Caco-2 (cell line): ENCODE results near the gene PLPP1. TPM values are rescaled to one million over a fixed set of nuclear protein-coding genes. Genes with fewer than 3 reads are reported as not detected.
A peak's percentile ranks its signal among the peaks of the same experiment; 100 is the strongest.

Experiments used
- BruUV-seq: library from RNA; stranded (reverse); fragments of 400-500 nt; replicated peaks from 2 replicates; lab custom pipeline; 2021; lab: Mats Ljungman, UMichigan
- CTCF ChIA-PET: fragments of 300-600 bp; sonication (Branson Sonifier 250); formaldehyde crosslinking; loops from one replicate; lab custom pipeline; 2022; ENCODE audit warnings: antibody characterized with exemption; lab: Charles Lee
- POLR2A ChIA-PET: fragments of 300-600 bp; sonication (Branson Sonifier 250); formaldehyde crosslinking; loops from one replicate; lab custom pipeline; 2022; ENCODE audit warnings: antibody characterized with exemption; lab: Charles Lee
- DNase-seq, 2 experiments: peaks; one replicate each; pipeline versions ENCODE4 v3.0.0 to v3.0.0-alpha.2; 2020 to 2022
- H3K27me3 ChIP-seq: replicated peaks from 2 replicates; pipeline ENCODE4 v1.6.0; 2011; ENCODE audit warnings: low read length; ENCODE audit not compliant: control insufficient read depth, insufficient read depth
- H3K36me3 ChIP-seq: 2 replicates; pipeline ENCODE4 v1.5.1; 2011; ENCODE audit warnings: low read length; ENCODE audit not compliant: control insufficient read depth, insufficient read depth
- H3K4me1 ChIP-seq: fragments of 250-450 bp; sonication (Bioruptor Pico); 2 replicates; pipeline ENCODE4 v1.5.1; 2020; ENCODE audit warnings: mild to moderate bottlenecking
- H3K4me3 ChIP-seq: 2 replicates; pipeline ENCODE4 v1.5.1; 2011; ENCODE audit warnings: low read depth, mild to moderate bottlenecking, control low read depth, low read length
- H3K9me3 ChIP-seq: fragments of 250-450 bp; sonication (Bioruptor Pico); 2 replicates; pipeline ENCODE4 v1.5.1; 2020; ENCODE audit warnings: mild to moderate bottlenecking, moderate library complexity
- H3K27ac Mint-ChIP-seq: one replicate; pipeline ENCODE4 v1.8.0; 2022; ENCODE audit warnings: mixed read lengths; ENCODE audit not compliant: unreplicated experiment
- H3K27me3 Mint-ChIP-seq: one replicate; pipeline ENCODE4 v1.8.0; 2022; ENCODE audit warnings: mixed read lengths; ENCODE audit not compliant: insufficient read depth, unreplicated experiment
- H3K36me3 Mint-ChIP-seq: one replicate; pipeline ENCODE4 v1.8.0; 2022; ENCODE audit warnings: mild to moderate bottlenecking, mixed read lengths; ENCODE audit not compliant: insufficient read depth, unreplicated experiment
- H3K4me1 Mint-ChIP-seq: one replicate; pipeline ENCODE4 v1.8.0; 2022; ENCODE audit warnings: low read depth, mixed read lengths; ENCODE audit not compliant: unreplicated experiment
- H3K4me3 Mint-ChIP-seq: one replicate; pipeline ENCODE4 v1.8.0; 2022; ENCODE audit warnings: mild to moderate bottlenecking, moderate library complexity, mixed read lengths; ENCODE audit not compliant: unreplicated experiment
- H3K9me3 Mint-ChIP-seq: one replicate; pipeline ENCODE4 v1.8.0; 2022; ENCODE audit warnings: mixed read lengths; ENCODE audit not compliant: unreplicated experiment
- CTCF ChIP-seq, 2 experiments: fragments of 200-600 bp in 1 of 2; IDR thresholded peaks; 1 replicate in 1 of 2; 2 replicates in 1 of 2; pipeline versions ENCODE4 v1.5.1 to v1.8.0; 2011 to 2022; ENCODE audit warnings: antibody characterized with exemption in 1 of 2, control low read depth in 1 of 2, inconsistent platforms in 1 of 2, low read depth in 1 of 2, low read length in 1 of 2, mild to moderate bottlenecking in 1 of 2, moderate library complexity in 1 of 2; ENCODE audit not compliant: insufficient read depth in 1 of 2, severe bottlenecking in 1 of 2, unreplicated experiment in 1 of 2
- intact Hi-C: fragments of 100-400 bp; cut with micrococcal nuclease; formaldehyde crosslinking; loops from one replicate; pipeline ENCODE4 v1.10.0; 2022; ENCODE audit not compliant: unreplicated experiment
- total RNA-seq: library from RNA; stranded (reverse); gene quantifications from 2 replicates; pipeline ENCODE4 v1.2.3, GENCODE V29; 2022

Gene PLPP1
- total RNA-seq, 1 experiment from 2014 or later = 49.4 TPM

- peaks cover 24% of the 10 kb centered on the region for H3K4me1 ChIP-seq
- ChIA-PET CTCF (interaction anchor here (0.7 kb wide), 1 partner anchor 37 kb away, joined by 5 read pairs; no protein-coding TSS in a partner anchor), POLR2A (no interaction called here)
- H3K4me3 ChIP-seq = peak overlapping the region; percentile 4
- no TSS peak for BruUV-seq
- H3K27me3 Mint-ChIP-seq = no peaks in the 10 kb centered on the region
- no peaks in the 10 kb centered on the region for H3K9me3 ChIP-seq
- peak overlapping the region; percentile 35 for H3K4me3 Mint-ChIP-seq
- H3K9me3 Mint-ChIP-seq = no peaks in the 10 kb centered on the region
- H3K36me3 Mint-ChIP-seq = no peaks in the 10 kb centered on the region
- H3K27ac Mint-ChIP-seq = no peak overlapping the region
- no peaks in the 10 kb centered on the region; the same call in 1 of the 2 replicates for H3K36me3 ChIP-seq
- intact Hi-C loops = loop anchor here (1.0 kb wide), 1 partner anchor 12 kb away; no protein-coding TSS in a partner anchor
- TF ChIP-seq CTCF (IDR thresholded peaks at IDR 0.05; ENCODE audit: insufficient read depth in 1 of 2, low read depth in 1 of 2, low read length in 1 of 2, severe bottlenecking in 1 of 2, unreplicated experiment in 1 of 2) = peak in 1 of 2 experiments; percentile 33
- no peaks in the 10 kb centered on the region for H3K27me3 ChIP-seq
- peak; percentile 14 to 46 for DNase-seq
- H3K4me1 Mint-ChIP-seq = peaks cover 21% of the 10 kb centered on the region
Observed at GRCh38 chr5:55546947-55547346, 12.2 kb upstream of the PLPP1 start.

- Histone ChIP-seq H3K4me1 (peaks cover 40% of the 10 kb centered on the region), H3K9me3 (no peaks in the 10 kb centered on the region), H3K4me3 (no peak overlapping the region), H3K27me3 (no peaks in the 10 kb centered on the region), H3K36me3 (no peaks in the 10 kb centered on the region; the same call in 1 of the 2 replicates)
- TF ChIP-seq CTCF (IDR thresholded peaks at IDR 0.05; ENCODE audit: insufficient read depth in 1 of 2, low read depth in 1 of 2, low read length in 1 of 2, severe bottlenecking in 1 of 2, unreplicated experiment in 1 of 2) = no peak
- DNase-seq = no peak
- Mint-ChIP-seq H3K36me3 (no peaks in the 10 kb centered on the region), H3K27ac (no peak overlapping the region), H3K9me3 (no peaks in the 10 kb centered on the region), H3K4me1 (peaks cover 39% of the 10 kb centered on the region), H3K4me3 (no peak overlapping the region), H3K27me3 (no peaks in the 10 kb centered on the region)
- CTCF ChIA-PET = no interaction called here
- POLR2A ChIA-PET = no interaction called here
- BruUV-seq = no TSS peak
- intact Hi-C loops = no loop called here
Observed at GRCh38 chr5:55544341-55544740, 9.6 kb upstream of the PLPP1 start.

GRCh38 chr5:55541056-55541635 lies 6.4 kb upstream of the PLPP1 start:
- intact Hi-C loops = loop anchor here (2.0 kb wide), 1 partner anchor 36 kb away; no protein-coding TSS in a partner anchor
- Mint-ChIP-seq H3K4me1 (peaks cover 32% of the 10 kb centered on the region), H3K27me3 (no peaks in the 10 kb centered on the region), H3K27ac (peak overlapping the region; percentile 75), H3K36me3 (no peaks in the 10 kb centered on the region), H3K4me3 (peak overlapping the region; percentile 41), H3K9me3 (no peaks in the 10 kb centered on the region)
- no TSS peak for BruUV-seq
- no peaks in the 10 kb centered on the region for H3K9me3 ChIP-seq
- H3K36me3 ChIP-seq = no peaks in the 10 kb centered on the region; the same call in 1 of the 2 replicates
- TF ChIP-seq CTCF (IDR thresholded peaks at IDR 0.05; ENCODE audit: insufficient read depth in 1 of 2, low read depth in 1 of 2, low read length in 1 of 2, severe bottlenecking in 1 of 2, unreplicated experiment in 1 of 2) = no peak
- no peak overlapping the region for H3K4me3 ChIP-seq
- ChIA-PET POLR2A (no interaction called here), CTCF (no interaction called here)
- peak in 1 of 2 experiments; percentile 19 for DNase-seq
- H3K27me3 ChIP-seq = no peaks in the 10 kb centered on the region
- peaks cover 20% of the 10 kb centered on the region for H3K4me1 ChIP-seq
